ENCODE data around the gene POU6F2.

DNA sequence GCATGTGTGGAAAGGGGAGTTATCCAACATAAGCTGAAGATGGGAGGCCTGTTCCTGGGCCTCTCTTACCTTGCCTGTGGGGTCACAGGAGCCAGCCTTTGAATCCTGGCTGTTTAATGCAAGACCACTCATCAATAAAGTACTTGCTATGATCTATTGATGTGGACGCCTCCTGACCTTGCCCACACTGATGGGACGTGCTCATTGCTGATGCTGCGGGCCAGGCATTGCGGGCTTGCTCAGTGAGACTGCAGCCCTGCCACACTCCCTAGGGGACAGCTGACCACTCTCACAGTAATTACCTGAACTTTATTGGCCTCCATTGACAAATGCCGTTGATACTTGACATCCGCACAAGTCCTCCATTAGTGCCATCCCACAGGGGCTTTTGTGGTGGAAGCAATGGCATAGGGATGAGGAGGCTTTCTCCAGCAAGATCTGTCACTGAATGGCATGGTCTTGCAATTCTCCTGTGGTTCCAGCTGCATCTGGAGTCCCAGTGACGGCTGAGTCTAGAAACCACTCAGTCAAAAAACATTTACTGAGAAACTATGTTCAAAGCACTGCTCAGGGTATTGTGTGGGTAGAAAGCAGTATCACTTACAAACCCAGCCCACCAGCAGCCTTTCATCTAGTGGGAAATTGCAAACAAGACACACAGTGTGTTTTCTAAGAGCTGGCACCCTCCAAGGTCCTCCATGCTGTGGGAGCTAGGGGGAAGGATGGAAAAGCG lies 453.4 kb downstream of the POU6F2 start:
- no peak for TF ChIP-seq EZH2 (IDR thresholded peaks at IDR 0.05; ENCODE audit: insufficient read depth, poor library complexity, severe bottlenecking)
- no peak for TF ChIP-seq EZH2phosphoT487 (IDR thresholded peaks at IDR 0.05; ENCODE audit: insufficient read depth, low read depth)
